Stimulated activated CD4-positive, alpha-beta T cell treated with anti-CD3 and anti-CD28 coated beads, Interleukin-4, amount 100 ng/mL, for 48 hours (primary cell): ENCODE measurements around the gene BRSK2.
"Not testable (repeated sequence)": the region's sequence is repeated elsewhere in the genome, so short reads cannot be mapped to it uniquely, and the experiment has no call there.

Experiments used
- DNase-seq, 2 donors: peaks; one replicate each; pipeline ENCODE4 v3.0.0-alpha.2; 2020; ENCODE audit warnings: low read depth in 2 of 2

BRSK2 gene

DNA sequence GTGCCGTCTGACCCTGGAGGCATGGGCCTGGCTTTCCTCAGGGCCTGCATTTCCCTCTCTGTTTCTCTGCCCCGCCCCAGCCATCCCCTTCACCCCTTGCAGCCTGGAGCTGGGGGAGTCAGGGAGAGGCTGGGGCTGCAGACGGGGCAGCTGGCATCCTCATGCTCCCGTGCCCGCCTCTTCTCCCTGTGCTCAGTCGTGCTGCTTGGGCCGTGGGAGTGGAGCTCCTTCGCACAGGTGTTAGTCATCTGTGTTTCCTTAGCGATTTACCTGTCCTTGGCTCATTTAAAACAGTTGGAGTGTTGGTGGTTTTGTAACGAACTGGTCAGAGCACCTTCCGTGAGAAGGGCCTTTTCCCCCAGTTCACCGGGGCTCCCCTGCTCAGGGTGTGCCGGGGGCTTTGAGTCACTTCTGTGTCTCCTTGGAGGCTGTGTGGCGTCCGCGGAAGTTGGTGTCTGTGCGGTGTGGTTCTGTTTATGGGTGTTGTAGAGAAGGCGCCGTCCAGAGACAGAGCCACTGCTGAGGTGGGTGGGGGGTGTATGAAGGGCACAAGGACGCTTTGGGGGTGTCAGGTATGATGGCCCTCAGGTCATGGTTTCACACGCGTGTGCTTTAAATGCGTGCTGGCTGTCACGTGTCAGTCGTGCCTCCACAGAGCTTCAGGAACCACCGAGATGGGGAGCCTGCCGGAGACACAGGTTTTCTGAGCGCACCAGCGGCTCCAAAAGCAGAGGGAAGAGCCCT lies 19.5 kb downstream of the BRSK2 start:
- no peak for DNase-seq

DNA sequence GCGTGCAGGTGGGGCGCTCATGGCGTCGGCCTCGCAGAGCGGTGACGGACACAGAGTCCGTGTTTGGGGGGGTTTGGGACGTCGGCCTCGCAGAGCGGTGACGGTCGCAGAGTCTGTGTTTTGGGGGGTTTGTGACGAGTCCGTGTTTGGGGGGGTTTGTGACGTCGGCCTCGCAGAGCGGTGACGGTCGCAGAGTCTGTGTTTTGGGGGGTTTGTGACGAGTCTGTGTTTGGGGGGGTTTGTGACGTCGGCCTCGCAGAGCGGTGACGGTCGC lies 20.1 kb downstream of the BRSK2 start:
- DNase-seq, result not testable (repeated sequence)

DNA sequence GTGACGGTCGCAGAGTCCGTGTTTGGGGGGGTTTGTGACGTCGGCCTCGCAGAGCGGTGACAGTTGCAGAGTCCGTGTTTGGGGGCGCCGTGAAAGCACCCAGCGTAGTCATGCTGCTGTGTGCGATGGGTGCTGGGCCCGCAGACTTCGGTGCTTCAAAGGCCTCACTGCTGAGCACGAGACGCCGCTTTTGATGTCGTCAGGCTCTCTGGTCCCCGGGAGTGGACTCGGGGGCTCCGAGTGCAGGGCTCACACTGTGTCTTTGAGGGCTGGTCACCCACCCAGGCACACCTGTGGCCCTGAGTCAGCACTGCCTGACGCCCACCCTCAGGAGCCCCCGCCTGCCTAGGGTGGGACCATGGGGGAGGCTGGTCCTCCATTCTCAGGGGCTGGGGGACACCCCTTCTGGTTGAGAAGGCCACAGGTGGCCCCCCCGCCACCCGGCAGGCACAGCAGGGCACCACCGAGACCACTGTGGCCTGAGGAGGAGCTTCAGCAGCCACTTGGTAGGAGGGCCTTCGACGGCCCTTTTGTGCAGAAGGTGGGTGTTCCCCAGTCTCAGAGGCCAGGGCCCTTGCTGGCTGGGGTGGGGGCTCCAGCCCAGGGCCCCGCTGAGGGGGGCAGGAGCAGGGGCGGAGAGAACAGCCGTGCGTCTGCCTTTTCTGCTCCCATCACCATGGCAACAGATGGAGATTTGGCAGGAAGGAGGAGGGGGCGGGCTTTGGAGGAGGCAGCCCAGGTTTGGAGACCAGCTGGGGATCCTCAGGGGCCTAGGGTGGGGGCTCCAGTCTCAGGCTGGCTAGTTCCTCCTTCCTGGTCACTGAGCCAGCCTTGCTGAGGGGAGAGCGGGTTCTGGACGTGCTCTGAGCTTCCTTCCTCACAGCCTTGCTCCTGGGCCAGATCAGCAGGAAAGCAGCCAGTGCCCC lies 20.9 kb downstream of the BRSK2 start:
- DNase-seq, result no peak

DNA sequence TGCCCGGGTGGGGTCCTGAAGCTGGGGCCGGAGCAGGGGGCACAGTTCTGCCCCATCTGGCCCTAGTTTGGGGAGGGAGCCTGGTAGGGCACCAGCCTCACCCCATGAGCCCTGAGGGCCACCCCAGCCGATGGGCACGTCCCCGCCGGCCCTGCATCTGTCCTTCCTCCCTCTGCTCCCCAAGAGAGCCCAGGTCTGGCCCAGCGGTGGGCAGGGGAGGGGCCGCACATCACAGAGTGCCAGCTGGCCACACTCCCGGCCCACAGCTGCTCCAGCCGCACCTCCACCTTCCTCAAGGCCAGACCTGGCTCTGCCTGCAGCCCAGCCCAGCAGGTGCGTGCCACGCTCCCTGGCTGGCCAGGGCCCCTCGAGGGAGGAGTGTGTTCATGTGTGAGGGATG lies 21.6 kb downstream of the BRSK2 start:
- DNase-seq, result no peak

DNA sequence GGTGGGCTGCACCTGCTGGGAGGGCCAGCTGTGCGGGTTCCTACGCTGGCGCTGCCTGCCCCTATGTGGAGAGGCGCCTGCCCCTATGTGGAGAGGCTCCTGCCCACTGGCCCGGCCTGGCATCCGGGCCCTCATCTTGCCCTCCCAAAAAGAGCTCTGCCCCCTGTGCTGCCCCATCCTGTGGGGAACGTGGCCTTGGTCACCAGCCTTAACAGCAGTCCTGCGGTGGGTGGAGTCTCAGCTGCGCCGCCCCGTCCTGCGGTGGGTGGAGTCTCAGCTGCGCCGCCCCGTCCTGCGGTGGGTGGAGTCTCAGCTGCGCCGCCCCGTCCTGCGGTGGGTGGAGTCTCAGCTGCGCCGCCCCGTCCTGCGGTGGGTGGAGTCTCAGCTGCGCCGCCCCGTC lies 22.0 kb downstream of the BRSK2 start:
- DNase-seq, result not testable (repeated sequence)

DNA sequence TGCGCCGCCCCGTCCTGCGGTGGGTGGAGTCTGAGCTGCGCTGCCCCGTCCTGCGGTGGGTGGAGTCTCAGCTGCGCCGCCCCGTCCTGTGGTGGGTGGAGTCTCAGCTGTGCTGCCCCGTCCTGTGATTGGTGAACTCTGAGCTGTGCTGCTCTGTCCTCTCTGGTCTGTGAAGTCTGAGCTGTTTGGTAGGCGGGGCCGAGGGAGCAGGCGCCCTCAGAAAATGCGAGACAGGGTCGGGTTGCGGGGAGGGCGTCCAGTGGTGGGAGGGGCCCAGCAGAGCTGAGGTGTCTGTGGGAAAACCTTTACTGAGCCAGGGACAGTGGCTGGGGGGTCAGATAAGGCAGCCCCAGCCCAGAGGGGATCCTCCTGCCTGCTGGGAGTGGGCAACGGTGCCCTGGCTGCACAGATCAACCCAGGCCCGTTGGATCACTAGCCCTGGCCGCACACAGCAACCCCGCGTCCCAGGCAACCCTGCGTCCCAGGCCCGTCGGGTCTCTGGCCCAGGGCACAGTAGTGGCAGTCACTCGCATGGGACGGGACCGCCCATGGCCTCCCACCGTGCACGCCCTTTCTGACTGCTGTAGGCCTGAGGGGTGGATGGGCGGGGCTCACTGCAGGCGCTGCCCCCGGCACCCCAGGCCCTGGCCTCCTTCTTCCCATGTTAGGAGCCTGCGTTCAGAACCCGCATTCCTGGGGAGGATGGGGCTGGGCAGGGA lies 22.8 kb downstream of the BRSK2 start:
- no peak for DNase-seq

DNA sequence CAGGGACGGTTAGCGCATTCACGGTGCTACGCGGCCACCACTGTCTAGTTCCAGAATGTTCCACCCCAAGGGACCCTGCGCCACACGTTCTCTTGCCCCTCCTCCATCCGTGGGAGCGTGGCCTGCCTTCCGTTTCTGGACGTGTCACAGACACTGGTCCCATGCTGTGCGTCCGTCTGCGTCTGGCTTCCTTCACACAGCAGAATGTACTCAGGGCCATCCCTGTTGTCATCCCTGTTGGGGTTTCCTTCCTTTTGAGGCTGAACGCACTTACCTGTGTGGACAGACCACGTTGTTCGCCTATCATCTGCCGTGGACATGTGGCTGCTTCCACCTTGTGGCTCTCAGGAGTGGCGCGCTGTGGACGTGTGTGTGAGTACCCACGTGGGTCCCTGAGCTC lies 24.9 kb downstream of the BRSK2 start:
- DNase-seq, result no peak

DNA sequence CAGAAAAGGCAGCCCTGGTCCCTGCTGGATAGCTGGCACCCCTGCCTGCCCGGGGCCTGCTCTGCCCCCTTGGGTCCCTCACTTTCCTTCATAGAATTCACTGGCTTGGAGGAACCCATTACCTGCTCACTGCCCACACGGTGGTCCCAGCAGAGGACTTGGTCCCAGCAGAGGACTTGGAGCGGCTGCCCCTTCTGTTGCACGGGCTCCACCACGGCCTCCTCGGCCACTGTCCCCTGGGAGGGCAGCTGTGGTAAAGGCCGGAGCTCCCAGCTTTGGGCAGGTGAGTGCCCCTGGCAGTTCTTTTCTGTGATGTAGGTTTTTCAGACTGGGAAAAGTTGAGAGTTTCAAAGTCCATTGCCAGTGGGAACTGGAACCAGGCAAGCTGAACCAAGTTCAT lies 25.9 kb downstream of the BRSK2 start:
- no peak for DNase-seq

DNA sequence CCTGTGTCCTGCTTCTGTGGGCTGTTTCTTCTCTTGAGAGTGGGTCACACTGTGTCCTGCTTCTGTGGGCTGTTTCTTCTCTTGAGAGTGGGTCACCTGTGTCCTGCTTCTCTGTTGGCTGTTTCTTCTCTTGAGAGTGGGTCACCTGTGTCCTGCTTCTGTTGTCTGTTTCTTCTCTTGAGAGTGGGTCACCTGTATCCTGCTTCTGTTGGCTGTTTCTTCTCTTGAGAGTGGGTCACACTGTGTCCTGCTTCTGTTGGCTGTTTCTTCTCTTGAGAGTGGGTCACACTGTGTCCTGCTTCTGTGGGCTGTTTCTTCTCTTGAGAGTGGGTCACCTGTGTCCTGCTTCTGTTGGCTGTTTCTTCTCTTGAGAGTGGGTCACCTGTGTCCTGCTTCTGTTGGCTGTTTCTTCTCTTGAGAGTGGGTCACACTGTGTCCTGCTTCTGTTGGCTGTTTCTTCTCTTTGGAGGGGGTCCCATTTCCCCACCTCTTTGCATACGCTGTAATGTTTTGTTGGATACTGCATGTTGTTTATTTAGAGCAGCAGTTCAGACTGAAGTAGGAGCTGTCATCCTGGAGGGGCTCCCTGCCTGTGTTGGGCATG lies 28.6 kb downstream of the BRSK2 start:
- DNase-seq, result not testable (repeated sequence)

DNA sequence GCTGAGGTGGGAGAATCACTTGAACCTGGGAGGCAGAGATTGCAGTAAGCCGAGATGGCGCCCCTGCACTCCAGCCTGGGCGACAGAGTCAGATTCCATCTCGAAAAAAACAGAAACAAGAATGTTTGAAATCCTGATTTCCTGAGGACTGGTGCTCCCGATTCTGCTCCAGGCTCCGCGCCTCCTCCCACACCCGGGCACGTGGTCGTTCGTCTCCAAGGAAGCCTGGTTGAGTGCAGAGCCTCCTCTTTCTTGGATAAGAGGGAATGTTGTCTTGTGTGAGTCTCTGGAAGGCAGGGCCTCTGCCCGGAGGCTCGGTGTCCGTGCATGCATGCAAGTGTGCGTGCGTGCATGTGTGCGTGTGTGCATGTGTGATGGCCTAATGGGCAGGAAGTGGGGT lies 30.1 kb downstream of the BRSK2 start:
- no peak for DNase-seq

DNA sequence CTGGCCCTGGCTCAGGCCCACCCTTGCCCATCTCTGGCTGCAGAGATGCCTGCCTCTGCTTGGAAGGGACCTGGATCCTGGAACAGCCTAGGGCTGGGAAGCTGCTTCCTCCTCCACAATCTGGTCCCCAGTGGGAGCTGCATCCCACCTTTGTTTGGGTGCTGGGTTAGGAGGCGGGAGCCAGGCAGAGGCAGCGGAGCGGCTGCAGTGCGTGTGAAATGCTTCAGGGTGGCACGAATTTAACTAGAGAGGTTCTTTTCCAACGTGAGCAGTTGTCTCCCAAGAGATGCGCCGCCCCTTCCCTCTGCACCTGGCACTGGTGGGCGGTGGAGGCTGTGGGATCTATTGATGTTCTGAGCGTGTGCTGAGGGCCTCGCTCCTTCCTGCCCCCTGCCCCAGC lies 31.6 kb downstream of the BRSK2 start:
- DNase-seq, result no peak

DNA sequence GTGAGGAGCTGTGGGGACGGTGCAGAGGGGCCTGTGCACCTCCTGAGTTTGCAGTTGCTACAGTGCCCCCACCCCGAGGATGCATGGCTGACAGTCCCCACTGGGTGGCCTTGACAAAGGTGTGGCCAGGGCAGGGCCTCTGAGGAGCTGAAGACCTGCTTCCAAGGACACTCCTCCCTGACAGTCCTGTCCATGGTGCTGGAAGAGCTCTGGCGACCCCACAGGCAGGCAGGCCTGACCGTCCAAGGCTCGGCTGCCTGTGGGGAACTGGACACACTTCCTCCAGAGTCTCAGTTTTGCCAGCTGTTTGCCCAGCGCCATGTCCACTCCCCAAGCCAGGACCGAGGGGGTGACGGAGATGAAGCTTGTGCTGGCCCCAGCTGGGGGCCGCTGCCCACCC lies 32.7 kb downstream of the BRSK2 start:
- DNase-seq, result no peak

DNA sequence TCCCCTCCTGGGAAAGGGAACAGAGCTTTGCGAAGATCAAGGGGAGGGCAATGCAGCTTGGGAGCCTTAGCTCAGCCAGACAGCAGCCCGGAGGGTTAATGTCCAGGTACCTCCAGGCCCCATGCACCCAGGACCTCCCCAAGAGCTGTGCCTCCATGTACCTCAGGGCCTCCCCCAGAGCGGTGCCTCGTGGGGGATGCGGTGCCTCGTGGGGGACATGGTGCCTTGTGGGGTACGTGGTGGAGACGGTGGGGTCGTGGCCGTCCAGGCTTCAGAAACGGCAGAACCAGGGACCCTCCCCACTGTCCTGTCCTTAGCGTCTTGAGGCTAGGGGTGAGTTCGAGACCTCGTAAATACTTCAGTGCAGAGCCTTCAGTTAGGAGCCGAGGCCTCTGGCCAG lies 33.2 kb downstream of the BRSK2 start:
- DNase-seq, result no peak

DNA sequence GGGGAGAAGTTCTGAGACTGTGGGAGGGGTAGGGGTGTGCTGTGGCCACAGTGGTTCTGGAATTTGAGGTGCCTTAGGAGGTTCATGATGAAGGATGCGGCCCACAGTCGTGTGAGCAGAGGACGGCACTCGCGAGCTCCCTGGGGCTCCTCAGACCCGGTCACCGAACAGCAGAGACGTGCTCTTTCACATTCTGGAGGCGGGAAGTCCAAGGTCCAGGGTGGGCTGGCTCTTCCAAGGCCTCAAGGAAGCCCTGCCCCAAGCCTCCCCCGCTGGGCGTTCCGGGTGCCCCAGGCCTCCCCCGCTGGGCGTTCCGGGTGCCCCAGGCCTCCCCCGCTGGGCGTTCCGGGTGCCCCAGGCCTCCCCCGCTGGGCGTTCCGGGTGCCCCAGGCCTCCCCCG lies 33.7 kb downstream of the BRSK2 start:
- DNase-seq, result not testable (repeated sequence)

DNA sequence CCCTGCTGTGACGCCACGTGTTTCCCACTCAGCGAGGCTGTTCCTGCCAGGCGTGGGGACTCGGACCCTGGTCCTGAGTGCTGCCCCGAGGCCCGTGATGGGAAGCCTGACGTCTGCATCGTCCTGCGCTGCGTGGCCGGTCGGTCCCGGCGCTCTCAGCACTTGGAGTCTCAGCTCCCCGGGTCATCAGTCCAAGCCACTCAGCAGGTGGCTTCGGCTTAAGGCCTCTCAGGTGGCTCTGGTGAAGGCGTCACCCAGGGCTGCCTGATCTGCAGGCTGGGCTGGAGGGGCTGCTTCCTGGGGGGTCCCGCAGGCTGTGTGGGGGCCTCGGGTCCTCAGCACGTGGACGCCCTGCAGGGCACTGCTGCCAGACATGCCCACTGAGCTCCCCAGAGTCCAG lies 35.3 kb downstream of the BRSK2 start:
- no peak for DNase-seq

DNA sequence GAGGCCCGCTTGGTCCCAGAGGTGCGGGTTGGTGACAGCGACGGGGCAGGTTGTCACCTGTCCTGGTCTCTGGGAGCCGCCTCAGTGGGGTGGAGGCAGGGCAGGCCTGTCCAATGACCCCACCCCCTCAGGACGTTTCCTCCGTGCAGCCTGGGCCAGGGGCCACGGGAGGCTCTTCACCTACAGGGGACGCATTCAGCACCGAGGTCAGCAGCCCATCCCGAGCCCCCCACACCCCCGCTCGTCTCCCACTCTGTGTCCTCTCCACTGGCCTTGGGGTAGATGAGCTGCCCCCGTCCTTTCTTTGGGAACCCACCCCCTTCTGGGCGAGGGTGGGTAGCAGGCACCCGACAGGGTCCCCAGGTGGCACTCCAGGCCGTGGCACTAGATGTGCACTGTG lies 35.7 kb downstream of the BRSK2 start:
- DNase-seq, result no peak

DNA sequence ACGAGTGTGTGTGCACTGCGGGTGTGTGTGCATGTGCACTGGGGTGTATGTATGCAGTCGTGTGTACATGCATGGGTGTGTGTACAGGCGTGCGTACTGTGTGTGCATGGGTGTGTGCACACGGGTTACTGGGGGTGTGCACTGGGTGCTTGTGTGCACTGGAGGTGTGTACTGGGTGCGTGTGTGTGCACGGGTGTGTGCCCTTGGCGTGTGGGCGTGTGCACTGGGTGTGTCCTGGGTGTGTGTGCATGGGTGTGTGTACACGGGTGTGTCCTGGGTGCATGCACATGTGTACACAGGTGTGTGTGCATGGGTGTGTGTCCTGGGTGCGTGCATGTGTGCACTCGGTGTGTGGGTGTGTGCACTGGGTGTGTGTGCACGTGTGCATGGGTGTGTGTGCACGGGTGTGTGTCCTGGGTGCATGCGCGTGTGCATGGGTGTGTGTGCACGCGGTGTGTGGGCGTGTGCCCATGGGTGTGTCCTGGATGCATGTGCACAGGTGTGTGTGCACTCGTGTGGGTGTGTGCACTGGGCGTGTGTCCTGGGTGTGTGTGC lies 39.1 kb downstream of the BRSK2 start:
- DNase-seq, result no peak

DNA sequence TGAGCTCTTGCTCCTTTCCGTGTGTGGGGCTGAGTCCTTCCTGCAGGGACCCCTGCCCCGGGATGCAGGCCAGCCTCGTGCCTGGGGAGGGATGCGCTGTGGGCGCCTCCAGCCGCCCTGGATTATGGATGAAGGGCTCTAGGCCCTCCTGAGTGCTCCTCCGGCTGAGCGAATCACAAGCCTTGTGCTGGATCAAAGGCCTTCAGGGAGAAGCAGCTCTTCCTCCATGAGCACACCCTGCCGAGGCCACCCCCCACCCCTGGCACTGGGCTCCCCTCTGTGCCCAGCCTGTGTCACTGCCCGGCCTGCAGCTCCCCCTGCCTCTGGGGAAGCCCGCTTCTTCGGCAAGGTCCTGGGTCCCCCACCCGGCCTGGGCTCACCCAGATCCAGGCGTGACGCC lies 43.8 kb downstream of the BRSK2 start:
- DNase-seq, result no peak

DNA sequence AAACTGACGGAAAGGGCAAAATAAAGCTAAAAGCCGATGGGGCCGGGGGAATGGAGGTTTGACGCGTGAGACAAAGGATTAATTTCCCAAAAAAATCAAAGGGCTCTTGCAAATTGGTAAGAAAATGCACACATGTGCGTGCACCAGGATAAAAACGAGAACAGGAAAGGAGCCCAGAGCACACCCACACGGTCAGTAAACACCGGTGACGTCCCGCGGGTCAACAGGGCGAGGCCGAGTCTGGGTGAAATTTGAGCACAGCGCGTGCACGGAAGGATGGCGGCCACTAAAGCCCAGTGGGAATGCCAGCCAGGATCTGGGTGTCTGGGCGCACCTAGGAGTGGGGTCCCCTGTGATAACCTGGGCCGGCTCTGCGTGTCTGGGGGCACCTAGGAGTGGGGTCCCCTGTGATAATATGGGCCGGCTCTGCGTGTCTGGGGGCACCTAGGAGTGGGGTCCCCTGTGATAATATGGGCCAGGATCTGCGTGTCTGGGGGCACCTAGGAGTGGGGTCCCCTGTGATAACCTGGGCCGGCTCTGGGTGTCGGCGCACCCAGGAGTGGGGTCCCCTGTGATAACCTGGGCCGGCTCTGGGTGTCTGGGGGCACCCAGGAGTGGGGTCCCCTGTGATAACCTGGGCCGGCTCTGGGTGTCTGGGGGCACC lies 44.4 kb downstream of the BRSK2 start:
- DNase-seq, result no peak

DNA sequence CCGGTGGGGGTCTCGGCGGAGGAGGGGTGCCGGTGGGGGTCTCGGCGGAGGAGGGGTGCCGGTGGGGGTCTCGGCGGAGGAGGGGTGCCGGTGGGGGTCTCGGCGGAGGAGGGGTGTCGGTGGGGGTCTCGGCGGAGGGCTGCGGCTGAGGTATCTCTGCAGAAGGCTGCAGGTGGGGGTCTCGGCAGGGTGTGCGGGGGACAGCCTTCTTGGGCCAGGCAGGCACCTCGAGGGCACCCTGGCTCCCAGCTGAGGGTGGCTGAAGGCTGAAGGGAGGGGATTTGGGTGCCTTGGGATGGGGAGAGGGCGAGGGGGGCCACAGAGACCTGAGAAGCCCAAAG lies 45.7 kb downstream of the BRSK2 start:
- DNase-seq, result not testable (repeated sequence)

DNA sequence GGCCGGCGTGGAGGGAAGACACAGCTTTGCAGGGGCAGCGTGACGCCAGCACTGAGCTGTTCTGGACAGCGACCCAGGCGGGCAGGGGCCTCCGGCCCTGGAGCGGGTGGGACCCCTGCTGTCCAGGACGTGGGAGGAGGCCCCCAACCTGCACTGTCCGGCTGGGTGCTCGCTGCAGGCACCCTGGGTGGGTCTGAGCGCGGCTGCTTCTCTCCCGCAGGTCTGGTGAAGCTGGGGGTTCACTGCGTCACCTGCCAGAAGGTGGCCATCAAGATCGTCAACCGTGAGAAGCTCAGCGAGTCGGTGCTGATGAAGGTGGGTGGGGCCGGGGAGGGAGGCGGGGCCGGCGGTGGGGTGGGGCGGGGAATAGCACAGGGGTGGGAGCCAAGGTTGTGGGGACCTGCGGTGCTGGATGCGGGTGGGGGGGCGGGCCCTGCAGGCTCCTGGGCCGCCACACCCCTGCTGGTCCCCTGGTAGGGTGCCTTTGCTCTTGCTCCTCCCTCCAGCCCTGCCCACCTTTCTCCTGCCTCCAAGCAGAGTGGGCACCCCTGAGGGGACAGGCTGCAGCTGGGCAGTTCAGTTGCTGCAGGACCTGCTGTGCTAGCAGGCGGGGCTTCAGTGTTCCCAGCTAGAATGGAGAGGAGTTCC lies 46.2 kb downstream of the BRSK2 start:
- DNase-seq, result no peak
